Transverse colon (tissue), 4 donors: ENCODE measurements around the gene RBFOX1. TPM values are rescaled to one million over a fixed set of nuclear protein-coding genes. Genes with fewer than 3 reads are reported as not detected.

Source experiments
- DNase-seq: peaks from one replicate; pipeline ENCODE4 v3.0.0-alpha.2; 2019
- H3K27ac ChIP-seq, 4 donors: fragments of 200-600 bp; sonication (generic); 2 replicates each; pipeline ENCODE4 v1.5.1; 2016 to 2018; ENCODE audit warnings: inconsistent platforms in 4 of 4
- H3K27me3 ChIP-seq: fragments of 200-600 bp; sonication (generic); 2 replicates; pipeline ENCODE4 v1.5.1; 2017; ENCODE audit warnings: inconsistent platforms
- H3K36me3 ChIP-seq, 4 donors: fragments of 200-600 bp; sonication (generic); 2 replicates each; pipeline ENCODE4 v1.5.1; 2017 to 2019; ENCODE audit warnings: inconsistent platforms in 4 of 4
- H3K4me1 ChIP-seq, 4 donors: fragments of 200-600 bp; sonication (generic); 2 replicates each; pipeline ENCODE4 v1.5.1; 2017 to 2020; ENCODE audit warnings: inconsistent platforms in 4 of 4
- H3K4me3 ChIP-seq, 4 donors: fragments of 200-600 bp; sonication (generic); 1 replicate in 1 of 4; 2 replicates in 3 of 4; pipeline versions ENCODE4 v1.5.1 to v1.6.1; 2017 to 2019; ENCODE audit warnings: inconsistent platforms in 4 of 4
- H3K9me3 ChIP-seq, 2 donors: fragments of 200-600 bp; sonication (generic); 2 replicates each; pipeline ENCODE4 v1.5.1; 2017 to 2019; ENCODE audit warnings: inconsistent platforms in 2 of 2
- EP300 ChIP-seq: sonication (generic); formaldehyde crosslinking; IDR thresholded peaks from one replicate; pipeline ENCODE4 v1.6.1; 2017; ENCODE audit warnings: antibody characterized with exemption, low read depth
- POLR2A ChIP-seq: fragments of 450-650 bp; IDR thresholded peaks from one replicate; pipeline ENCODE4 v1.6.1; 2016; ENCODE audit warnings: antibody characterized with exemption, mild to moderate bottlenecking, moderate library complexity
- POLR2AphosphoS5 ChIP-seq, 3 donors: sonication (generic); formaldehyde crosslinking; IDR thresholded peaks; one replicate each; pipeline ENCODE4 v1.6.1; 2016; ENCODE audit warnings: antibody characterized with exemption in 3 of 3
- WGBS, 2 donors: methylation state at CpG; one replicate each; pipeline ENCODE4 v1.1.5; 2018; ENCODE audit warnings: low coverage in 1 of 2; 5-methylcytosine and 5-hydroxymethylcytosine counted together
- in situ Hi-C, 4 donors: fragments of 200-750 bp; cut with MboI; loops; one replicate each; pipeline versions ENCODE4 v1.15.0 to v1.15.1; 2017; ENCODE audit warnings: low sequenced_read_pairs in 3 of 4, low pct_ligation_motif_present in 1 of 4, low pct_unique_long_range_greater_than_20kb in 1 of 4
- intact Hi-C: fragments of 100-400 bp; cut with DNase I; formaldehyde crosslinking; loops from one replicate; pipeline ENCODE4 v1.15.1; 2023; ENCODE audit warnings: low total_unique reads
- total RNA-seq, 4 donors: library from RNA; depleted of rRNA; stranded (reverse); fragments of >200 nt; gene quantifications; one replicate each; pipeline ENCODE4 v1.1.0, GENCODE V29; 2016
- TF ChIP-seq, protein P1 (sequence below), 5 experiments: fragments of 200-600 bp in 3 of 5; fragments of 450-650 bp in 2 of 5; sonication (generic) in 3 of 5; IDR thresholded peaks; 1 replicate in 2 of 5; 2 replicates in 3 of 5; pipeline ENCODE4 v1.5.1; 2016 to 2017; ENCODE audit warnings: antibody characterized with exemption in 5 of 5, inconsistent platforms in 3 of 5, mild to moderate bottlenecking in 2 of 5, moderate library complexity in 1 of 5

Gene RBFOX1
- total RNA-seq, 4 donors from 2014 or later, result 2.3 to 8.2 (median 3.2) TPM

DNA sequence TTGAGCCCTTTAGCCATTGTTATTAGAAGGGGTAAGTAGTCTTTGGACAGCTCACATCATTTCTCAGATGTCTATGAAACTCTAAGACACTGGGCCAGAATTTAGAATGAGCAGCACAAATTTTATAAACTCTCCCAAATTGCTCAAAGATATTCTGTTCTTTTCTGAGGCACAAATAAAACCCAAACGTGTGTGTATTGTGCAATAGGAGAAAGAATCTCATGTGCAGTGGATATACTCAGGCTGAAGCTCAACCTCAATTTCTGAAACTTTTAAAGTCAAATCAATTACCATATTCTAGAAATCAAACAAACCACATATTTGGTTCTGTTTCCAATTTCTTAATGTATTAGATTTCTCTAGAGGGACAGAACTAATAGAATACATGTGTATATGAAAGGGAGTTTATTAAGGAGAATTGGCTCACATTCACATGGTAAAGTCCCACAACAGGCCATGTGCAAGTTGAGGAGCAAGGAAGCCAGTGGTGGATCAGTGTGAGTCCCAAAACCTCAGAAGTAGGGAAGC lies 403.6 kb downstream of the RBFOX1 start:
- no peaks in the 10 kb centered on the region for H3K9me3 ChIP-seq
- H3K4me1 ChIP-seq, result no peaks in the 10 kb centered on the region
- TF ChIP-seq POLR2AphosphoS5 (IDR thresholded peaks at IDR 0.05) (no peak), POLR2A (no peak), EP300 (no peak)
- TF ChIP-seq, protein P1, sequence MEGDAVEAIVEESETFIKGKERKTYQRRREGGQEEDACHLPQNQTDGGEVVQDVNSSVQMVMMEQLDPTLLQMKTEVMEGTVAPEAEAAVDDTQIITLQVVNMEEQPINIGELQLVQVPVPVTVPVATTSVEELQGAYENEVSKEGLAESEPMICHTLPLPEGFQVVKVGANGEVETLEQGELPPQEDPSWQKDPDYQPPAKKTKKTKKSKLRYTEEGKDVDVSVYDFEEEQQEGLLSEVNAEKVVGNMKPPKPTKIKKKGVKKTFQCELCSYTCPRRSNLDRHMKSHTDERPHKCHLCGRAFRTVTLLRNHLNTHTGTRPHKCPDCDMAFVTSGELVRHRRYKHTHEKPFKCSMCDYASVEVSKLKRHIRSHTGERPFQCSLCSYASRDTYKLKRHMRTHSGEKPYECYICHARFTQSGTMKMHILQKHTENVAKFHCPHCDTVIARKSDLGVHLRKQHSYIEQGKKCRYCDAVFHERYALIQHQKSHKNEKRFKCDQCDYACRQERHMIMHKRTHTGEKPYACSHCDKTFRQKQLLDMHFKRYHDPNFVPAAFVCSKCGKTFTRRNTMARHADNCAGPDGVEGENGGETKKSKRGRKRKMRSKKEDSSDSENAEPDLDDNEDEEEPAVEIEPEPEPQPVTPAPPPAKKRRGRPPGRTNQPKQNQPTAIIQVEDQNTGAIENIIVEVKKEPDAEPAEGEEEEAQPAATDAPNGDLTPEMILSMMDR (IDR thresholded peaks at IDR 0.05), result no peak
- no peaks in the 10 kb centered on the region for H3K36me3 ChIP-seq
- no peaks in the 10 kb centered on the region for H3K27me3 ChIP-seq
- 0% methylated on average over 1 of the region's 1 CpG; no CpG with 5 or more reads in 1 of the 2 donors for WGBS, 2 donors
- intact Hi-C loops (no loop called here), in situ Hi-C loops (no loop called here)
- no peak overlapping the region for H3K27ac ChIP-seq
- no peak for DNase-seq
- no peak overlapping the region for H3K4me3 ChIP-seq

DNA sequence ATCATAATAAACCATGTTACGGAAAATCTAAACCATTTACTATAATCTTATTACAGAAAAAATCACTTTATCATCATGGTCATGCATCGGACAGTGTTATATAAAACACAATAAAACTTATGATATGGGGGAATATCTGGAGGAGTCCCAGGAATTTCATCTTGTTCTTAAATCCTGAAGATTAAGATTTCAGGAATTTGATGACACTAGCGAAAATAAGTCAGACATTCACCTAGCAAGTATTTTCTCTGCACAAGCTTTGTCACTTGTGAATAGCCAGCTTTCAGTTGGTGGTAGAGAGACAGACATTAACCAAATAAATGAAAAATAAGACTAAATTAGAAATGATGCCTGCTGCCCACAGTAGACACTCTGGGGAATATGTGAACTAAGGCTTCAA lies 410.0 kb downstream of the RBFOX1 start:
- in situ Hi-C loops, result no loop called here
- intact Hi-C loops, result loop anchor here (10.0 kb wide), 1 partner anchor 382 kb away; no protein-coding TSS in a partner anchor
- Histone ChIP-seq H3K36me3 (no peaks in the 10 kb centered on the region), H3K4me3 (no peak overlapping the region), H3K9me3 (no peaks in the 10 kb centered on the region), H3K27ac (no peak overlapping the region), H3K4me1 (no peaks in the 10 kb centered on the region), H3K27me3 (no peaks in the 10 kb centered on the region)
- DNase-seq, result no peak
- 88 to 91% methylated on average over 3 of the region's 3 CpGs for WGBS, 2 donors
- TF ChIP-seq EP300, result no peak
- TF ChIP-seq, protein P1 (IDR thresholded peaks at IDR 0.05), result no peak
- no peak for TF ChIP-seq POLR2AphosphoS5 (IDR thresholded peaks at IDR 0.05)
- TF ChIP-seq POLR2A, result no peak

DNA sequence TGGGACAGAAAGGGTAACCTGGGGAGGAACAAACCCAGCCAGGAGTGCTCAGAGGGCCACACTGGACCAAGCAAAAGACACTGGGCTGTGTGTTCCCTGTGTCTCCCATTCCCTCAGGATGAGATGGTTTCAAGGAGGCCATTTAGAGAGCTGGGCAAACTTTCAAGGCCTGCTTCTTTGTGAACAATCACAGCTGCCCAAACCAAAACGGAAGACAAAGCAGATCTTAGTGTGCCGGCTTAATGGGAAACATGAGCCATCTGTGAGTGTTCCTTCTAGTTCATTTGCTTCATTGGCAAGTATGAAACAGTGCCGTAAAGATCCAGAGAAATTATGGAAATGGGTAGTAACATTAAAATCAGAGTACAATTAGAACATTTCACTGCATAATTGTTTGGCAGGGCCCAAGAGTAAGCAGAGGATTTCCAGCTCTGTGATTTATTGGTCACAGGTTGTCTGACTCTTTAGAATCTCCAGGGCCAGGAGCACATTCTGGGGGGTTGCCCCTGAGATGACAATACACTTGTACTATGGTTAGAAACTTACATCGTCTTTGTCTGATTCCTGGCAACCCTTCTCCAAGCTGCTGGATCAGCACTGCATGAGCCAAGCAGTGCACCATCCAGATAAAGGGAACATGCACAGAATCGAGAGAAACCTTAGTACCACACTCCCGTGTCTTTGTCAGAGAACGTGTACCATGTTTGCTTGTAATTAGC lies 412.1 kb downstream of the RBFOX1 start:
- H3K27ac ChIP-seq, result peak overlapping the region in 2 of 4 donors; percentile 7 to 28

DNA sequence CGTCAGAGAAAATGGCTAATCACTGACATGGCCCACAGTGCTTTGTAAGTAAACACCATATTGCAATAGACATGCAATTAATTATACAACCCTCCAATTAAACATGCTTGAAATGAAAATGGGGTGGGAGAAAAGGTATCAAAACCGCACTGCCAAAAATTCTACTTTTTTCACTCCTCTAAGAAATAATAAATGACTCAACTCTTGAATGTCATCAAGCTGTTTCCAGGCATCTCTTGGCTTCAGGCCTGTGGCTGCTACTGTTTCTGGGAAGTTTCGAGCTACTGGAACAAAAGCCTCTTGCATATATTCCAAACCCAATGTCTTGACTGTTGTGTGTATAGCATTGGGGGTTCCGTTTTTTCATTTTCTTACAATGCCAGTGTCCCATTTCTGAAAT lies 412.6 kb downstream of the RBFOX1 start:
- no peak overlapping the region for H3K4me3 ChIP-seq
- H3K4me1 ChIP-seq, result no peaks in the 10 kb centered on the region
- no peaks in the 10 kb centered on the region for H3K9me3 ChIP-seq
- intact Hi-C loops, result loop anchor here (10.0 kb wide), 1 partner anchor 380 kb away; no protein-coding TSS in a partner anchor
- no peak for TF ChIP-seq POLR2A
- TF ChIP-seq POLR2AphosphoS5 (IDR thresholded peaks at IDR 0.05), result no peak
- no peak for TF ChIP-seq EP300
- TF ChIP-seq, protein P1 (IDR thresholded peaks at IDR 0.05), result no peak
- H3K27ac ChIP-seq, result peak overlapping the region in 2 of 4 donors; percentile 7 to 22
- no peak for DNase-seq
- H3K27me3 ChIP-seq, result no peaks in the 10 kb centered on the region
- in situ Hi-C loops, result no loop called here
- H3K36me3 ChIP-seq, result no peaks in the 10 kb centered on the region
- WGBS, 2 donors, result 53 to 67% methylated on average over 3 to 4 of the region's 4 CpGs

More for the DNA sequence above, 412.1 kb downstream of the RBFOX1 start:
- Histone ChIP-seq H3K4me1 (no peaks in the 10 kb centered on the region), H3K27me3 (no peaks in the 10 kb centered on the region), H3K9me3 (no peaks in the 10 kb centered on the region), H3K4me3 (no peak overlapping the region), H3K36me3 (no peaks in the 10 kb centered on the region)
- in situ Hi-C loops, result no loop called here
- no peak for DNase-seq
- TF ChIP-seq POLR2A (no peak), EP300 (no peak), POLR2AphosphoS5 (IDR thresholded peaks at IDR 0.05) (no peak)
- TF ChIP-seq, protein P1 (IDR thresholded peaks at IDR 0.05), result no peak
- 52 to 59% methylated on average over 4 to 7 of the region's 7 CpGs for WGBS, 2 donors
- intact Hi-C loops, result loop anchor here (10.0 kb wide), 1 partner anchor 380 kb away; no protein-coding TSS in a partner anchor
